ENCODE measurements around the gene CD101. TPM values are rescaled to one million over a fixed set of nuclear protein-coding genes. Genes with fewer than 3 reads are reported as not detected.

Gene CD101
- total RNA-seq, 1 experiment from 2014 or later, result 11.0 TPM

Other genes starting within 250 kb of the CD101 start
- gene CD2, start 247.3 kb upstream of the CD101 start, total RNA-seq (2014; rRNA removed; shearing (Covaris generic)), result not detected in 2 replicates
- gene PTGFRN, start 91.8 kb upstream of the CD101 start, total RNA-seq (2014; rRNA removed; shearing (Covaris generic)), result 177 and 219 TPM in 2 replicates
- gene TTF2, start 58.6 kb downstream of the CD101 start, total RNA-seq (2014; rRNA removed; shearing (Covaris generic)), result 58.7 and 75.6 TPM in 2 replicates
- gene TRIM45, start 120.0 kb downstream of the CD101 start, total RNA-seq (2014; rRNA removed; shearing (Covaris generic)), result 3.4 and 7.6 TPM in 2 replicates
- gene VTCN1, start 209.2 kb downstream of the CD101 start, total RNA-seq (2014; rRNA removed; shearing (Covaris generic)), result not detected in 2 replicates

Measured in Daoy (cell line).